HG02840 (cell line): Measurements from ENCODE around the gene FNBP1.
"Not testable (repeated sequence)": the region's sequence is repeated elsewhere in the genome, so short reads cannot be mapped to it uniquely, and the experiment has no call there.

Source experiments
- ATAC-seq: cut with Tn5 transposase; IDR thresholded peaks from one replicate; pipeline ENCODE4 v1.9.1; 2021; ENCODE audit warnings: mild to moderate bottlenecking, moderate library complexity, moderate number of reproducible peaks; ENCODE audit not compliant: unreplicated experiment, low FRiP score

FNBP1 gene

DNA sequence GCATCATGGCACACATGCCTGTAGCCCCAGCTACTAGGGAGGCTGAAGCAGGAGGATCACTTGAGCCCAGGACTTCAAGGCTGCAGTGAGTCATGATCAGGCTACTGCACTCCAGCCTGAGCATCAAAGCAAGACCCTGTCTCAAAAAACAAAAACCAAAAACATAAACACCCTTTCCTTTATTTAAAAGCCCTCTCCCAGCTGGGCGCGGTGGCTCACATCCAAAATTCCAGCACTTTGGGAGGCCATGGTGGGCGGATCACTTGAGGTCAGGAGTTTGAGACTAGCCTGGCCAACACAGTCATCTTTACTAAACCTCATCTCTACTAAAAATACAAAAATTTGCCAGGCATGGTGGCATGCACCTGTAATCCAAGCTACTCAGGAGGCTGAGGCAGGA, 45.3 kb downstream of the FNBP1 start:
- ATAC-seq, result not testable (repeated sequence)

DNA sequence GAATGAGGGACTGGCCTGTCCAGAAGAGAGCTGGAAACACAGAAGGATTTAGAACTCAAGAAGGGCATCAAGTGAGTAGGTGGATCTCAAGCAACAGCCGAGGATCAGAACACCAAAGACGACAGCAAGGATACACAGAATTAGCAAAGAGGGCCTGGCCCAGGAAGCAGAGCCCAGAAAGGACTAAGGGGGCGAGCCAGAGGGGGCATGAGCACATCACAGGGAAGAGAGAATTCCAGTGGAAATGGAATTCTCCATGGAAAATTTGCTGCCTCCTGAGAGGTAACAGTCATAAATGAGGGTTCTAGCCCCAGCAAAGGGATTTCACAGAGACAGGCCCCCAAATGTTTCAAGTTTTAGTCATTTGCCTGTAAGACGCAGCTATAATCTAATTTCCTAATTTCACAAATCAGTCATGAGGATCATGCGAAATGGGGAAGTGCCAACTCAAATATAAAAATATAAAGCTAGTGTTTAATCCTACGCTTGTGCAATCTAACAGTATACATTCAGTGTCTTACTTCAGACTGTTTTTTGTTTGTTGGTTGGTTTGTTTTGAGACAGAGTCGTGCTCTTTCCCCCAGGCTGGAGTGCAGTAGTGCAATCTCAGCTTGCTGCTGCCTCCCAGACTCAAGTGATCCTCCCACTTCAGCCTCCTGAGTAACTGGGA, 46.7 kb downstream of the FNBP1 start:
- no peak for ATAC-seq

DNA sequence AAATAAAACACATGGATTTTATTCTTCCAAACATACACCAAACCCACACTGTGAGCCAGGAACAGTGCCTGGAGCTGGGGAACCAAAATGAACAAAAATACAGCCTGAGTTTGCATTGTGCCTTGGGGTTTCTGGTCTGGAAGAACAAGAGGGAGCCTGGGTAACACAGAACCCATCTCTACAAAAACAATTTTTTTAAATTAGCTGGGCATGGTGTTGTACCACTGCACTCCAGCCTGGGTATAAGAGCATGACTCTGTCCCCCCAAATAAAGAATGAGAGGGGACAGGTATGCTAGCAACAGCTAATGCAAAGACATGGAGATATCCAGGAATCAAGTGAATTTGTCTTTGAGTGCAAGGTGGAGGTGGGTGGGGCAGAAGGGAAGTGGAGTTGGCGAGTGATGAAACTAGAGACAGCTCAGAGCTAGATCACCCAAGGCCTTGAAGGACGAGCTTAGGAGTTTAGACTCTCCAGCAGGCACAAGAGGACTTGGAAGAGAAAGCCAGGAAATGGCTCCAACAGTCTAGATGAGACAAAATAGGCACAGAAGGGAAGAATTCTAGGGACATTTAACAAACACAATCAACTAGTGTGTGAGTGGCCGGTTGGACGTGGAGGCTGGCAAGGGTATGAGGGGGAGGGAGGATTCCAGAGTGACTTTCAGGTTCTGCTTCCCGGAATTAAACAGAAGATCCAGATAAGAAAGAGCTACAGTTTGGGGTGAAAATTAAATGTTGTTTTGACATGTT, 47.4 kb downstream of the FNBP1 start:
- ATAC-seq, result no peak

DNA sequence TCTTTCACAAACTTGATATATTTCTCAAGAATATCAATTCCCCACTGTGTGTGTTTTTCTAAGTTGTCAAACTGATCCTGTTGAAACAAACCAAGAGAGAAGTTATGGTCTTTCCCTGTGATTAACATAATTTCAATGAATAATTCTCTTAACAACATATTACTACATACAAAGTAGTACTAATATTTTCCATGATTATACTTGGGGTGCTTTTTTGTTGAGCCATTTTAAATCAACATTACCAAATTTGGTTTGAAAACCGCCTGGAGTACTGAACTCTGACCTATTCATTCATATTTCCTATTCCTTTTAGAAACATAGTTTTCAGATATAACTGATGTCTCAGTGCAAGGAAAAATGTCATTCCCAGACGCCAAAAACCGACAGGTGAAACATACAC, 48.1 kb downstream of the FNBP1 start:
- no peak for ATAC-seq

DNA sequence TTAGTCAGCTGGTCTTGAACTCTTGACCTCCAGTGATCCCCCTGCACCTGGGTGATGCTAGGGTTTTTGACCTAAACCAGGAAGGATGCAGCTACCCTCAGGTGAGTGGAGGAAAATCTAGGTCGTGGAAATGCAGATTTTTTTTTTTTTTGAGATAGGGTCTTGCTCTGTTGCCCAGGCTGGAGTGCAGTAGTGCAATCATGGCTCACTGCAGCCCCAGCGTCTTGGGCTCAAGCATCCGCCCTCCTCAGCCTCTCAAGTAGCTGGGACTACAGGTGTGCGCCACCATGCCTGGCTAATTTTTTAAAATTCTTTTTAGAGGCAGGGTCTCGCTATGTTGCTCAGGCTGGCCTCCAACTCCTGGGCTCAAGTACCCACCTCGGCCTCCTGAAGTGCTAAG, 51.9 kb downstream of the FNBP1 start:
- ATAC-seq, result not testable (repeated sequence)

DNA sequence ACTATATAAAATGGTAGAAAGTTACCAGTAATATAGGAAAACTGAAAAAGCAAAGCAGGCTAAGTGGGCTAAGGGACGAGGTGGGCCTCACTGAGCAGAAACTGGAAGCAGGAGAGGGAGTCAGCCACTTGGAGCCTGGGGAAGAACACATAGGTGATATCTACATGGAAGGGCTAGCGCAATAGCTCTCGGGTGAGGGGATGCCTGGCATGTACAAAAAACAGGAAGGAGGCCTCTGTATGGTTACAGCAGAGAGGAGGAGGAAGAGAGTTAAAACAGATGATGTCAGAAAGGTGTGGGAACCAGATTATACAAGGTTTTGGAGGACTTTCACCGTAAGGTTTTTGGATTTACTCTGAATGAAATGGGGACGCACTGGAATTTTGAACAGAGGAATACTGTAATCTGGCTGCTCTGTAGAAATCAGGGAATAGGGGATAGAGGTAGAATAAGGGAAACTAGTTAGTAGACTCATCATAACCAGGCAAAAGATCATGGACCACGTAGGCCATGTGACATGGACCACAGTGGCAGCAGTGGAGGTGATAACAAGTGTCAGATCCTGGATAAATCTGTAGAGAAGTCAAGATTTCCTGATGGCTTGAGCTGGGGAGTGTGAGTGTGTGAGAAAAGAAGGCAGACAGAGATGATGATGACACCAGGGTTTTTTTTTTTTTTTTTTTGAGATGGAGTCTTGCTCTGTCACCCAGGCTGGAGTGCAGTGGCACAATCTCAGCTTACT, 52.5 kb downstream of the FNBP1 start:
- ATAC-seq, result no peak

DNA sequence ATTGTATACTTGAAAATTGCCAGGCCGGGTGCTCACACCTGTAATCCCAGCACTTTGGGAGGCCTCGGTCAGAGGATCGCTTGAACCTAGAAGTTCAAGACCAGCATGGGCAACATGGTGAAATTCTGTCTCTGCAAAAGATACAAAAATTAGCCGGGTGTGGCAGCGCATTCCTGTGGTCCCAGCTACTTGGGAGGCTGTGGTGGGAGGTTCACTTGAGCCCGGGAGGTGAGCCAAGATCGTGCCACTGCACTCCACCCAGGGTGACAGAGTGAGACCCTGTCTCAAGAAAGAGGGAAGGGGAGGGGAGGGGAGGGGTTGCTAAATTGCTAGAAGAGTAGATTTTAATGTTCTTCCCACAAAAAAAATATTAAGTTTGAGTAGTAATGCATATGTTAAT, 53.2 kb downstream of the FNBP1 start:
- ATAC-seq, result no peak

DNA sequence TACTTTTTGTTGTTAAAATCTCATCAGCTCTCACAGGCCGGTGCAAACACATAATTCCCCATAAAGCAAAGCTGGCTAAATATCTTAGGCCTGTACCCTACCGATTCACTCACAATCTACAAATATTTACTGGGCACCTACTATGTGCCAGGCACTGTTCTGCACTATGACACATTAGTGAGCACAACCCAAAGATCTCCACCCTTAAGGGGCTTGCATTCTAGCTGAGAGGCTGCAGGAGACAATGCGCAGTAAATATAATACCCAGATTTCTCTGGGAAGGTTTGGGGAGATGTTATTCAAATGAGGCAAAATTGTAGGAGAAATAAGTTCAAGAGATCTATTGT, 53.7 kb downstream of the FNBP1 start:
- no peak for ATAC-seq

DNA sequence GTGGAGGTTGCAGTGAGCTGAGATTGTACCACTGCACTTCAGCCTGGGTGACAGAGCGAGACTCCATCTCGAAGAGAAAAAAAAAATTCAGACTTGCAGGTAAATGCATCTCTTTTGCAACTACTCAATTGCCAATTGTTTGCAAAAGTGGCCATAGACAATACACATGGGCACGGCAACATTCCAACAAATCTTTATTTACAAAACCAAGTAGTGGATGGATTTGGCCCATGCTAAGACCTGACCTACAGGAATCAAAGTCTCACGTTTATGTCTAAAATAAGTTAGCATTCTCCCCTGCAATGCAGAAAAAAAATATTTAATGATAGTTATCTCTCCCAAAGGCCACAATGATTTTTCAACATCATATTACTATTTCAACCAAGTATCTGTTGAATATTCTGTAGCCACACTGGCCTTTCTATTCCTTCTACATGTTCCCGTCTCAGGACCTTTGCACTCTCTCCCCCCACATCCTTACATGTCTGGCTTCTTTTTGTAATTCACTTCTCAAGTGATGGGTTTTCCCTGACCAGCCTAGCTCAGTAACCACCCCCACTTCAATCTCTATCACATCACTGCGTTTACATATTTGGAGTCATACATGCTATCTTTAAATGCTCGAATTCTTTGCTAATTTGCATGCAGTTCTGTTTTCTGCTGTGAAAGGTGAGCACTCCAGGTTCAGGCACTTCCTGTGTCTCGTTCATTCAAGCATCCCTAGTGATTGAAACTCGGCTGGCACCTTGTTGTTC, 54.2 kb downstream of the FNBP1 start:
- peak; percentile 44 for ATAC-seq

DNA sequence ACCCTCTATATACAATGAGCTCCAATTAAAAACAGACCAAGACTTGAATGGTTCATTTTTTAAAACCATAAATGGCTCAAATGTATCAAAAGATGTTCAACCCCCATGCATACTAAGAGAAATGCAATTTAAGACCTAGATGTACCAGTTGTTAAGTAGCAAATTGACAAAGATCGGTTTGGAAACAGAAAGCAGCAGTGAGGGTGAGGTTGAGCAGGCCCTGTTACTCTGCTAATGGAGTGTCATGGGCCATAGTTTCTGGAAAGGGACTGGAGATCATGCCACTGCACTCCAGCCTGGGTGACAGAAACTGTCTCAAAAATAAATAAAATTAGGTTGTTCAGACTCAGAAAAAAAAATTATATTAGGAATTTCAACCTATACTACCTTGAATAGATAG, 55.0 kb downstream of the FNBP1 start:
- no peak for ATAC-seq

DNA sequence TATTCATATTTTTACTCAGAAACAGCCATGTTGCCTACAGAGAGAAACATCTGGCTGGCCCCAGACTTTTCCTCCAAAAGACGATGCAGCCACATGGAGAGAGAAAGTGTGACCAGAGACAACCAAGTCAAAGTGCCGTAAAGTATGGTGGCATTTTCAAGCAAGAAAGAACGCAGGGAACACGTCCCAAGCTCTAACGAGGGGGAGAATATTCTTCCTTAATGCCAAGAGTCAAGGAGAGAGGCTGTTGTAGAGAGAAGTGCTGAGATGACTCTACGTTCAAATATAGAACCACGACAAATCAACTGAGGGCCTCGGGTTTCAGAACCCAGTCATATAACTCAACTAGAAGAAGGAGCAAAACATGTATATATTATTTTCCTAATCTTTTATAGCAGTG, 55.9 kb downstream of the FNBP1 start:
- ATAC-seq, result no peak

DNA sequence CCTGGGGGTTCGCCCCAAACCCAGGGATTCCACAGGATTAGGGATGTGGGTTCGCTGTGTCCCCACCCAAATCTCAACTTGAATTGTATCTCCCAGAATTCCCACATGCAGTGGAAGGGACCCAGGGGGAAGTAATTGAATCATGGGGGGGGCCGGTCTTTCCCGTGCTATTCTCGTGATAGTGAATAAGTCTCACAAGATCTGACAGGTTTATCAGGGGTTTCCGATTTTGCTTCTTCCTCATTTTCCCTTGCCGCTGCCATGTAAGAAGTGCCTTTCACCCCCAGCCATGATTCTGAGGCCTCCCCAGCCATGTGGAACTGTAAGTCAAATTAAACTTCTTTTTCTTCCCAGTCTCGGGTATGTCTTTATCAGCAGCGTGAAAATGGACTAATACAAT, 58.4 kb downstream of the FNBP1 start:
- ATAC-seq, result not testable (repeated sequence)

DNA sequence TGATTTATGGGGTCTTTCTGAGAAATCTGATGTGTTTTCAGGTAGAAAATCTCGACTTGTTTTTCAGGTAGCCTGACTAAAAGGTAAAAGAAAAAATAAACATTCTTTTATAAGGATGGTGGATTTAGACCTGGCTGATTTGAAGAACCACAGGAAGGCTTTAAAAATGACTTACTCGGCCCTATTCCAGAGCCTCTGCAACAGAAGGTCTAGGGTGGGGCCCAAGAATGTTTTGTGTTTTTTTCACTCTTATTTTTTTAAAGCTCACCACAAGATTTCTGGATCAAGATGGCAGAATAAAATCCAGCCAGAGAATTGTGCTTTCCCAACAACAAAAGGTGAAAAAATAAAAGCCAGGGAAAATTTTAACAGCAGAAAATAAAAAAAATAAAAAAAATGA, 59.1 kb downstream of the FNBP1 start:
- no peak for ATAC-seq

DNA sequence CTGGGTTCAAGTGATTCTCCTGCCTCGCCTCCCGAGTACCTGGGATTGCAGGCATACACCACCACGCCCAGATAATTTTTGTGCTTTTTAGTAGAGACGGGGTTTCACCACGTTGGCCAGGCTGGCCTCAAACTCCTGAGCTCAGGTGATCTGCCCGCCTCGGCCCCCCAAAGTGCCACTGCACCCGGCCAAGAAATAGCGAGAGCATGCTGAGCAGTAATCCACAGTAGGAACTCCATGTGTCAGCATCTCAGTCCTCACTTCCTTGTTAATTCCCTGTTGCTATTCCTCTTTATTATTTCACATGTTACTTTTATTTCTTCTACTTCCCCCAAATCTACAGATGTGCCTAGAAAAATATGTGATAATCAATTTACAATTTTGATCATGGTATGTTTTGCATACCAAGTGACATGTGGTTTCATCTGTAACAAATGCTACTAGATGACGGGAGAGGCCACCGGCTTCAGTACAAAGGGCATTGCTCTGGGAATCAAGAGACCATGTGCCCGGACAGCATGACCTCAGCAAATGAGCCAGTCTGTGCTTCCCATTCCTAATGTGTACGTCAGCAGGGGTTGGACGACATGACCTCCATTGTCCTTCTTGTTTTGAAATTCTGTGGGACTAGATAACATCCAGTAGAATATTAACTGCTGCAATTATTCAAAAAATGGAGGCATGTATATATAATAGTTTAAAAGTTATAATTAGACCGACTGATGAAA, 61.6 kb downstream of the FNBP1 start:
- no peak for ATAC-seq

DNA sequence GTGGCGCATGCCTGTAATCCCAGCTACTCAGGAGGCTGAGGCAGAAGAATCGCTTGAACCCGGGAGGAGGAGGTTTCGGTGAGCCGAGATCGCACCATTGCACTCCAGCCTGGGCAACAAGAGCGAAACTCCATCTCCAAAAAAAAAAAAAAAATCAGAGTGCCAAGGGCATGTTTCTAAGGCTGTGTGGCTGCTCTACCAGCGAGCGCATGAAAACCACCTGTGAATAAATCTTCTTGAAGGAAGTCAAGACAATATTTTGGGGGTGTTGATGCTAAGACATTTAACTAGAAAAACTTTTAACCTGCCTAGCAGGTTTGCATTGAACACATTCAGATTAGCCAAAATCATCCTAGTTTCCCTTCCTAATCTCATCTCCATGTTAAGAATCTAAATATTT, 62.8 kb downstream of the FNBP1 start:
- not testable (repeated sequence) for ATAC-seq

DNA sequence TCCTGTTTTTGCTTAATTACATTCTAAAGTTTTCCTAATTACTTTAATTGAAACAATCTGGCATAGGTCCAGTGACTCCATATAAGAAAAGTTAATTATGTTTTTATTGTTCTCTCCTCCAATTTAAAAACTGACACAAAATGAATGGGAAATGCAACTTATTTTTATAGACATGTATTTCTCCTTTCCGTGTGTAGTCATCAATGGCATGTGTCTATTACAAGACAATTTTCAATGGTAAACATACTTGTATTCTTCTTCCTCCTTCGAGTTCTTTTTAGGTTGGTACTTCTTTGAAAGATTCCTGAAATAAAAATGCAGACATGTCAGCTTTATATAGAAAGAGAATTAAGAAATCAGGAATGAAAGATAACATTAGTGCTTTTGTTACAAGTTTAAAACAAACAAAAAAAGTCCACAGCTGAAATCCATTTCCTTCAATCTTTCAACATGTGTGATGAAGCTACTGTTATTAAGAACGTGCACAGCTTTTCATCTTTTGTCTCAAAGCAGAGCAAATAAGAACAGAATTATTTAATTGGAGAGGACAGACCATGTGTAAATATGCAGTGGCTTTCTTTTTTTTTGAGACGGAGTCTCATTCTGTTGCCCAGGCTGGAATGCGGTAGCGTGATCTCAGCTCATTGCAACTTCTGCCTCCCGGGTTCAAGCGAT, 63.8 kb downstream of the FNBP1 start:
- ATAC-seq, result no peak

DNA sequence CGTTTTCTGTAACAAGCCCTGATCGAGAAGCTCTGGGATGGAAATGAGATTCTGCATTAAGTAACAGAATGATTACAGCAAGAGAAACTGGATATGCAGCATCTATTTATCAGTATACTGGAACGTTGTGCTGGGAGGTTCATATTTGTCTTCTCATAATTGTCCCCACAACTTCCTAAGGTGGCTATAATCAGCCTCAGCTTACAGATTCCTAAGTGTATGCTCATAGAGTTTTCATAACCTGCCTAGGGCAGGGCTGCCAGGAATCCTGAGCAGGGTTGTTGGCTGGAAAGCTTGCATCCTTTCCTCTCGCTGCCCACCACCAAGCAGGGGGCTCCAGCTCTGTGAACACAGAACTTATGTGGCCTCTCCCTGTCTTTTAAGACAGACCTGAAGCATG, 70.2 kb downstream of the FNBP1 start:
- ATAC-seq, result no peak

DNA sequence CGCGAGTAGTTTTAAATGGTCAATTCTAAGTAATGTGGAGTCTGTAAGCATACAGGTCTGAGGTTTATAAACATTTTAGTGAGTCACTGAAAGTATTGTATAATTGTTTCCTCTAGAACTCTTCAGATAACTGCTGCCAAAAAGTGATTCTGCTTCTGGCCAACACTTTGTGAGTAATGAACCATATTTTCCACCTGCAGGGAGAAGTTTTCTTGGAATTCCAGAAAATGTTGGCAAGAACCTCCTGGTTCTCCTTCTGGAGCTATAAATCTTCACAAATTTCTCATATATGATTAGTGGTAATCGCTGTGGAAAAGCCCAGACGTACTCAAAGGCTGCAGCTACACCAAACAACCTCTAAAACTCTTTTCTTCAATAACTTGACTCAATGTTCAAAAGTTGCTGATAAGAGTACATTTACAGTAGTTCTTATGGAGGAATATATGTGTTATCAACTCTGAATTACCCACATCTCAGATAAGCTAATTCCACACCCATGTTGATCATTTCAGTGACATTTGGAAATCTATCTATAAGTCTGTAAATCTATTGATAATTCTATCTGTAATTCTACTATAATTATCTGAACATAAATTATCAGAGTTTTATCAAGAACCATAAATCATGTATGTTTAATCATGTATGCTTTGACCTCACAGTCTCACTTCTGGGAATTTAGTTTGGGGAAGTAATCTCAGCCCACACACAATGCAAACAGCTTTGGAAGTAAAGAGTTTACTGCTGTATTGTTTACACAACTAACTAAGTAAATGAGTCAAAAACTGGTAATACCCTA, 74.1 kb downstream of the FNBP1 start:
- no peak for ATAC-seq
